ENCODE results near the gene ATG2A. TPM values are rescaled to one million over a fixed set of nuclear protein-coding genes. Genes with fewer than 3 reads are reported as not detected.

The ATG2A gene
- total and polyA plus RNA-seq, 9 of the 15 experiments (the other 6 are each of a cell fraction or from before 2014, with no cell fraction given): 0.25 to 45.9 (median 5.2) TPM

- Histone ChIP-seq H3K79me2 (ENCODE audit: control insufficient read depth, insufficient read depth, low read length) (peaks cover 20% of the 10 kb centered on the region; the same call in 2 of the 3 replicates), H3K4me3 (no peak overlapping the region), H3K27me3 (ENCODE audit: control insufficient read depth in 2 of 2, insufficient read depth in 2 of 2, low read length in 2 of 2) (no peaks in the 10 kb centered on the region; a peak in 1 of 5 replicates), H3K36me3 (ENCODE audit: control insufficient read depth, insufficient read depth, low read length) (no peaks in the 10 kb centered on the region; the same call in 2 of the 3 replicates), H4K20me1 (replicated peaks; ENCODE audit: control insufficient read depth, insufficient read depth, low read length) (no peaks in the 10 kb centered on the region), H3K4me2 (ENCODE audit: insufficient read depth, low read length) (no peak overlapping the region), H3K9ac (ENCODE audit: insufficient read depth in 1 of 2, low read depth in 2 of 2, low read length in 2 of 2) (peak overlapping the region in 1 of 2 experiments; percentile 59; a peak in 1 of 4 replicates), H2AFZ (ENCODE audit: low read depth, low read length) (peak overlapping the region; percentile 92), H3K9me1 (ENCODE audit: control insufficient read depth, insufficient read depth, low read length) (no peaks in the 10 kb centered on the region), H3K27ac (ENCODE audit: extremely low read depth, low read depth, low read length) (no peak overlapping the region; the same call in 2 of the 3 replicates), H3K9me3 (replicated peaks; ENCODE audit: control insufficient read depth, insufficient read depth, low read depth, low read length) (no peaks in the 10 kb centered on the region), H3K4me1 (replicated peaks in 1 of 2; ENCODE audit: control insufficient read depth in 2 of 2, insufficient read depth in 2 of 2, low read length in 2 of 2) (peaks cover 54 to 82% of the 10 kb centered on the region in 2 experiments)
- DNase-seq (ENCODE audit: extremely low read depth in 1 of 4, low spot score in 3 of 4) (peak; percentile 91 to 96 (median 92)), FAIRE-seq (peak; percentile 88), ATAC-seq (peak; percentile 84)
- CTCF ChIA-PET (ENCODE audit: low intra/inter-chr PET ratio): interaction anchor here (0.6 to 3.7 kb wide), 11 partner anchors 39 to 416 kb away, joined by 3 to 39 read pairs (median 4); partner anchors contain the start of genes ARL2, BATF2 and ZNHIT2
- in situ Hi-C loops (cut with MboI): loop anchor here (5.0 kb wide), 2 partner anchors 45 to 150 kb away; partner anchors contain the start of gene BATF2
- intact Hi-C loops (cut with micrococcal nuclease): loop anchor here (1.0 to 10.0 kb wide), 7 partner anchors 42 to 408 kb away; partner anchors contain the start of genes ARL2, BATF2 and TM7SF2
- WGBS (ENCODE audit: insufficient coverage, low coverage, missing lambda C conversion rate): 19% methylated on average over 13 of the region's 13 CpGs
- no TSS peak for BruUV-seq (replicated peaks)
- POLR2A ChIA-PET: interaction anchor here (0.7 to 4.4 kb wide), 10 partner anchors 11 to 428 kb away, joined by 3 to 26 read pairs (median 4); partner anchors contain the start of gene EHD1
- TF ChIP-seq VEZF1 (CRISPR knock-in tag; IDR thresholded peaks at IDR 0.05): peak; percentile 82
- TF ChIP-seq ELF4 (CRISPR knock-in tag; IDR thresholded peaks at IDR 0.05): 0 out of 2 replicates have a peak, but pooled peaks have one; percentile 51
- TF ChIP-seq BCOR (IDR thresholded peaks at IDR 0.05): peak; percentile 96
- no peak for TF ChIP-seq SNAPC5 (CRISPR knock-in tag; IDR thresholded peaks at IDR 0.05)
- TF ChIP-seq BMI1 (IDR thresholded peaks at IDR 0.05; ENCODE audit: low read length): no peak
- TF ChIP-seq NRF1 (conservative IDR thresholded peaks at IDR 0.05 in 1 of 2, IDR thresholded peaks at IDR 0.05 in 1 of 2): no peak; a peak in 1 of 4 replicates
- peak; percentile 95 for TF ChIP-seq RBM25 (IDR thresholded peaks at IDR 0.05; ENCODE audit: low read depth, low read length, severe bottlenecking)
- TF ChIP-seq HNRNPL (IDR thresholded peaks at IDR 0.05; ENCODE audit: low read depth, low read length): 0 out of 2 replicates have a peak, but pooled peaks have one; percentile 50
- peak; percentile 55 for TF ChIP-seq JUND (IDR thresholded peaks at IDR 0.05; ENCODE audit: borderline replicate concordance, low read depth, low read length)
- TF ChIP-seq JUND (tag; IDR thresholded peaks at IDR 0.05; ENCODE audit: borderline replicate concordance, low read depth, low read length): no peak; the same call in 2 of the 3 replicates
- TF ChIP-seq MNT (conservative IDR thresholded peaks at IDR 0.05): peak in 1 of 2 experiments; percentile 49; a peak in 2 of 4 replicates
- TF ChIP-seq MTA3 (IDR thresholded peaks at IDR 0.05; ENCODE audit: borderline replicate concordance): peak; percentile 72
- TF ChIP-seq HDGF (IDR thresholded peaks at IDR 0.05): peak; percentile 57; the same call in 1 of the 2 replicates
- TF ChIP-seq RCOR1 (IDR thresholded peaks at IDR 0.05; ENCODE audit: borderline replicate concordance in 1 of 2, low read depth in 2 of 2, low read length in 2 of 2): peak; percentile 20 to 63; a peak in 3 of 4 replicates
- TF ChIP-seq E2F6 (IDR thresholded peaks at IDR 0.05; ENCODE audit: borderline replicate concordance in 1 of 2, extremely low read depth in 1 of 2, insufficient read depth in 1 of 2, insufficient read length in 1 of 2, low read depth in 1 of 2, low read length in 1 of 2, poor library complexity in 1 of 2, severe bottlenecking in 1 of 2): peak; percentile 51 to 65
- TF ChIP-seq HDAC1 (IDR thresholded peaks at IDR 0.05): 0 out of 4 replicates have a peak, but pooled peaks of 1 of the 2 experiments have one; percentile 35
Measured at GRCh38 chr11:64846998-64847666, 69.9 kb downstream of the ATG2A start.

Measured in K562 (cell line).